Stimulated activated CD4-positive, alpha-beta T cell treated with anti-CD3 and anti-CD28 coated beads, Interleukin-2, amount 100 ng/mL, for 48 hours (primary cell): ENCODE results near the gene ELFN1.

Source experiments
- DNase-seq, 2 donors: peaks; one replicate each; pipeline ENCODE4 v3.0.0-alpha.2; 2020

The ELFN1 gene

GRCh38 chr7:1677206-1678080, 7.4 kb downstream of the ELFN1 start:
- no peak for DNase-seq

DNA sequence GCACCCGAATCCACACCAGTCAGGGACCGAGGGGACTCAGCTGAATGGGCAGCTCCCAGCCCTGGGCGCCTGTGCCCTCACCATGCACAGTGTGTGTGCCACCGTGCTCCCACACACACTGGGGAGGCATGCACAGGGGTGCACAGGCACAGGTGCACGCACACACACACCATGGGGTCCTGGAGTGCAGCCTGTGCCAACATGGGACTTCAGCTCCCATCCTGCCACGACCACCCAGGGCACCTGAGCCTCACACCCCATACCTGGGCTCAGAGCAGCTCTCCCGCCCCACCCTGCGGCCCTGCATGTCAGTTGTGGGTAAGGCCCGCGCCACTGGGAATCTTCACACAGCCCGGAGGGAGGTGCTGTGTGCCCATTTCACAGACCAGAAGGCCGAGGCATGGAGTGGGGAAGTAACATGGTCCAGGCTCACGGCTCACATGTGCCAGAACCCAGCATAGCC, 8.0 kb downstream of the ELFN1 start:
- no peak for DNase-seq

GRCh38 chr7:1678571-1679325, 8.7 kb downstream of the ELFN1 start:
- no peak for DNase-seq

GRCh38 chr7:1679326-1679965, 9.4 kb downstream of the ELFN1 start:
- DNase-seq: no peak

- DNase-seq: no peak
These were observed 10.1 kb downstream of the ELFN1 start for GRCh38 chr7:1679966-1680730.

GRCh38 chr7:1681581-1681980, 11.5 kb downstream of the ELFN1 start:
- DNase-seq: no peak

GRCh38 chr7:1685000-1685624, 15.0 kb downstream of the ELFN1 start:
- no peak for DNase-seq

GRCh38 chr7:1688542-1688941, 18.5 kb downstream of the ELFN1 start:
- no peak for DNase-seq

- no peak for DNase-seq
These were observed 19.2 kb downstream of the ELFN1 start for GRCh38 chr7:1689311-1689710.

GRCh38 chr7:1690359-1690958, 20.4 kb downstream of the ELFN1 start:
- DNase-seq: no peak

DNA sequence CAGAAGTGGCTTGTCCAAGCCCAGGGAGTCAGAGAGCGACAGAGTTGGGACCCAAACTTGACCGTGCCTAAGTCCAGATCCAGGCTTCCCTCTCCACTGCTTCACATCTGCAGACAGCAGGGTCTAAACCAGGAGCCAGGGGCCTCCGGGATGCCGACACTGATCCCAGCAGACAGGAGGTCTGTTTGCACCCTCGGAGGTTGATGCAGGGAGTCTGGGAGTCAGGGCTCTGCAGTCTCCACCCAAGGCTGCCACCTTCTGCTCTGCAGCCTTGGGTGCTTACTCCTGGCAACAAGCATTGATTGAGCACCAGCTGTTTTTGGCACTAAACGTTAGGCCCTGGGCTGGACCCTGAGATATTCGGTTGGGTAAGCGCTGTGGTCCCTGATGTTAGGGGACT, 21.0 kb downstream of the ELFN1 start:
- no peak for DNase-seq

DNA sequence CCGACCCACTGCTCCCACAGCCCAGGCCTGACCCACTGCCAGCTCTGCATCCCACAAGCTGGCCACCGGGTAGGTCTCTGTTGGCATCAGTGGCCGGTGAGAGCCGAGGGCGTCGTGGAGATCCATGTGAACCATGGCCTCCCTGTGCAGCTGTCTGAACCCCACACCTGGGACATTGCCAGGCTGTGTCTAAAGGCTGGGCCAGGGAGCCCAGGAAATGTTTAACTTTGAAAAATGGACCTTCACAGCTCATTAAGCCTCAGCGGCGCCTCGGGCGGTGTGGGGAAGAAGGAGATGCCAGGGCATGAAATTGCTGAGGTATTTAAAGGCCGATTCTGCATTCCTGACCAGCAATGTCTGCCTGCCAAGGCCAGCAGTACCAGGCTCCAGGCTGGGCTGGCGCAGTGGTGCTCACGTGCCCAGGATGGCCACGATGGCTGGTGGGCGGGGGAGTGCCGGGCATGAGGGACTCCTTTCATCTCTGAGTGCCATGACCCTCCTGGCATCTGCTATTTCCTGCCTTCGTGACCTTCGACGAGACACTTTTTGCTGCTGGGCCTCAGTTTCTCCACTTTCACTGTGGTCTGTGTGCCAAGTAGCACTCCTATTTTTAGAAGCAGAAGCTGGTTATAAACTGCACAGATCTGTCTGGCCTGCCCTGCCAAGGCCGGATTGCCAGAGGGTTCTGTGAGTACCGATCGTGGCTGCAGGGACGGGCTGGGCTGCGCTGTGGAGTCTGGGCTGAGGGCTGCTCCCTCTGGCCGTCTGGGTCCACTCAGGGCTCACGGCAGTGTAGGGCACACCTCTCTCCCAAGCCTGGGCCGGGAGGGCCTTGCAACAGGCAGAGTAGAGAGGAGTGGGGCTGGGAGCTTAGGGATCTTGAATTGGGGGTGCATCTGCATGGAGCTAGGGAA, 21.8 kb downstream of the ELFN1 start:
- DNase-seq: no peak

DNA sequence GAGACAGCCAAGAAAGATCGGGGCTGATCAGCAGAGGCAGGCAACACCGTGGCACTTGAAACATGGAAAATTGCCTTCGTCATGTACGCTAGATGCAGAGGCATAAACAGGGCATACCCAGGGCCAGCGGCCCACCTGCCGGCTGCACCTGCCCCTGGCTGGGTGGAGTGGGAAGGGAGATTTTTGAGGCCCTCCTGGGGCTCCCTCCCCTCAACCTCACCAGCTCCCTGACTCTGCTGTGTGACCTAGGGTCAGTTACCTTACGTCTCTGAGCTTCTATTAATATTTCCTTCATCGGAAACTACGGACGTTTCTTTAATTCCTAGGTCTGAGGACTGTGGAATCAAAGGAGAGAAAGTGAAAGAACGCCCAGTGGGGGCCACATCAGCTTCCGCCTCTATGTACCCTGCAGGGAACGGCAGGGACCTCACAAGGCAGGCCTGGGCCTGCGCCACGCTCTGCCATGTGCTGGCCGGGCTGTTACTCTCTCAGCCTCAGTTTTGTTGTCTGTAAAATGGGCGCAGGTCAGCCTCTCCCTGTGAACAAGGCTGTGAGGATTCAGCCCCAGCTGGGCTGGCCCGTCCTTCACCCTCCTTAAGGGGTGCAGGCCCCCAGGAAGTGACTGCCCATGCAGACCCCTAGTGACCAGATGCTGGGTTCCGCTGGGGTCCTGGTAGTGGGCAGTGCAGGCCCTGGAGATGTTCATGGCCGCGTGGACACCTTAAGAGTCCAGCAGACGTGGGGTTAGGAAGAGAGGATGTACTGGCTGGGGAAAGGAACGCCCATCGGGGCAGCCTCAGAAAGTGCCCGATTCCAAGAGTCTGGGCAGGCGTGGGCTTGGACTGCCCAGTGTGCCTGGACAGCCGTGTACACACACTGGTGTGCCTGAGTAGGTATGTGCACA, 22.7 kb downstream of the ELFN1 start:
- no peak for DNase-seq

GRCh38 chr7:1693419-1693990, 23.4 kb downstream of the ELFN1 start:
- DNase-seq: no peak

DNA sequence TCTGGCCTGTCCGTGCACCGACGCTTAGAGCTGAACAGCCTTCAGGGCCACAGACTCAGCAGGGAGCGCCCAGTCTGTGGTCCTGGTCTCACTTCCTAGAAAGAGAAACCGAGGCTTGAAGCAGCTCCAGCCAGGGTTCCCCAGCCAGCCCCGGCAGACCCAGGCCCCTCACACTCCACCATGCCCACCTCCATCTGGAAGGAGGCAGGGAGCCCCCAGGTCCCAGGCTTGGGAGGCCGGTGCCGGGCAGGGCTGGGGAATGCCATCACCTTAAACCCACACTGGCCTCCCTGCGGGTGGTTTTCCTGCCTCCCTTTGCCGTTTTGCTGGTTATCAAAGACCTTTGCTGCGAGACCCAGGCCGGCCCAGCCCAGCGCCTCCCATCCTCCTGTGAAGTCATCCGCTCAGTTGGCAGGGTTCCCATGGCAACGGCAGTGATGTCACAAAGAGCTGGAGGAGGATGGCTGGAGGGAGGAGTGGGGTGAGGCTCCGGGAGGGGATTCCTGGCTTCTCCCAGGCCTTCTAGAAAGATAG, 24.0 kb downstream of the ELFN1 start:
- DNase-seq: no peak

DNA sequence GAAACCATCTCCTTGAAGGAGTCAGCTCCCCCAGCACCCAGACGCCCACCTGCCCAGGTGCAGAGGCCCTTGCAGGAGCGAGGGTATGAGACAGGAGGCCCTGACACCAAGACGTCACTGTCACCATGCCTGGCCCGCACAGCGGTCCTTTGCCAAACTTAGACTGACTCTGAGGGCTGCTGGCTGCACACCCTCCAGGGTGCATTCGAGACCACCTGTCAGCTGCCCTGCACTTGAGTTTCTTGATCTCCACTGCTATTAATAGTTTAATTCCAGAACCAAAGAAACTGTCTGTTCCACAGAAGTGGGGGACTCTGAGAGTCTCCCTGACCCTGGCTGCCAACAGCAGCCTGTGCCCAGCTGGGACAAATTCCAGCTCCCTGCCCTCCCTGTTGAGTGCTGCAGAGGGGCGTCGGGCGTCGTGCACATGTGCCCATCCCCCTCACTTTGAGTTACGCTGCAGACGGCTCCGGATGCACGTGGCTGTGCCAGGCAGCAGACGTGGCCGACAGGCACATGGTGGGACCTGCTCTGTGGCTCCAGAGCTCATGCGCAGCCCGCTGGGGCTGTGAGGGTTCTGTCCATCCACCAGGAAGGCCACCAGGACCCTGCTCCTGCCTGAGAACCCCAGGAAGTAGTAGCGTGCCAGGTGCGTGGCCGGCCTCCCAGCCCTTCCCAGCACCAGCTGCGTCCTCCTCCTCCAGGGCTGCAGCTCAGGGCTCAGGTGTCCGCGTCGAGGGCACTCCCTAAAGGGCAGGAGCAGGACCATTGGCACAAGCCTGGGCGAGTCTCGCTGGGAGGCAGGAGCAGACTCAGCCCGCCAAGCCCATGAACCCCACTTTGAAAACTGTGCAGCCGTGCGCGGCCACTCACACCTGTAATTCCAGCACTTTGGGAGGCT, 24.8 kb downstream of the ELFN1 start:
- DNase-seq: no peak

DNA sequence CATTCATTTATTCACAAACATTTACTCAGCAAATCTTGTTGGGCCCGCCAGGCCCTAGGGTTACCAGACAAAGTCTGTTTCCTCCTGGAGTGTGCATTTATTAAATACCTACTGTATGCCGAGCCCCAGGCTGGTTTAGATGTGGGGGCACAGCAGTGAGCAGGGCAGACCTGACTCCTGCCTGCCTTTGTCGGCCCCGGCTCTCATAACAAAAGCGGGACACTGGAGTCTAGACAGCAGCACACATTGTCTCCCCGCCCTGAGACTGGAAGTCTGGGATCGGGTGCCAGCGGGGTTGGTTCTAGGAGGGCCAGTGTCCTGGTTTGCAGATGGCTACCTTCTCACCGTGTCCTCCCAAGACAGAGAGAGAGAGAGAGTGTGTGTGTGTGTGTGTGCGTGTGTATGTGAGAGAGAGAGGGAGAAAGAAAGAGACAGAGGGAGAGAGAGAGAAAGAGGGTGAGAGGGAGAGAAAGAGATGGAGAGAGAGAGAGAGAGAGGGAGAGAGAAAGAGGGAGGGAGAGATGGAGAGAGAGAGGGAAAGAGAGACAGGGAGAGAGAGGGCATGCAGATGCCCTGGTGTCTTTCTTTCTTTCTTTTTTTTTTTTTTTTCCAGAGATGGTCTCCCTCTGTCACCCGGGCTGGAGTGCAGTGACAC, 25.9 kb downstream of the ELFN1 start:
- DNase-seq: no peak
